ENCODE data around the gene DNM3. TPM values are rescaled to one million over a fixed set of nuclear protein-coding genes. Genes with fewer than 3 reads are reported as not detected.

DNM3 gene
- total RNA-seq, 4 donors from 2014 or later = 2.7 to 3.3 TPM; not detected in 2

GRCh38 chr1:172277989-172278388 is 436.7 kb downstream of the DNM3 start:
- no peak for DNase-seq
- Histone ChIP-seq H3K36me3 (no peaks in the 10 kb centered on the region), H3K27ac (peak overlapping the region in 1 of 4 donors; percentile 7), H3K4me3 (no peak overlapping the region), H3K9me3 (no peaks in the 10 kb centered on the region), H3K4me1 (peaks cover 0 to 5% (median 0%) of the 10 kb centered on the region in 4 donors), H3K27me3 (no peaks in the 10 kb centered on the region)
- intact Hi-C loops (cut with DNase I; ENCODE audit: low total_unique reads) (no loop called here), in situ Hi-C loops (cut with MboI; ENCODE audit: low pct_ligation_motif_present in 1 of 4, low pct_unique_long_range_greater_than_20kb in 1 of 4, low sequenced_read_pairs in 3 of 4) (no loop called here)
- TF ChIP-seq CTCF (IDR thresholded peaks at IDR 0.05) (no peak), POLR2AphosphoS5 (IDR thresholded peaks at IDR 0.05) (no peak)
- 95 to 100% methylated on average over 1 of the region's 1 CpG for WGBS, 2 donors (ENCODE audit: low coverage in 1 of 2)

- no peak for DNase-seq
Measured at GRCh38 chr1:172278478-172278877, 437.2 kb downstream of the DNM3 start.

GRCh38 chr1:172279939-172280636 is 438.8 kb downstream of the DNM3 start:
- no peak for DNase-seq
- TF ChIP-seq CTCF (IDR thresholded peaks at IDR 0.05) (no peak), POLR2AphosphoS5 (IDR thresholded peaks at IDR 0.05) (no peak), POLR2A (IDR thresholded peaks at IDR 0.05) (no peak), EP300 (IDR thresholded peaks at IDR 0.05; ENCODE audit: low read depth) (no peak)
- Histone ChIP-seq H3K9me3 (no peaks in the 10 kb centered on the region), H3K4me3 (no peak overlapping the region), H3K27me3 (no peaks in the 10 kb centered on the region), H3K27ac (no peak overlapping the region), H3K36me3 (no peaks in the 10 kb centered on the region), H3K4me1 (peaks cover 0 to 5% (median 0%) of the 10 kb centered on the region in 4 donors)
- intact Hi-C loops (cut with DNase I; ENCODE audit: low total_unique reads) = no loop called here
- in situ Hi-C loops (cut with MboI; ENCODE audit: low pct_ligation_motif_present in 1 of 4, low pct_unique_long_range_greater_than_20kb in 1 of 4, low sequenced_read_pairs in 3 of 4) = no loop called here
- WGBS, 2 donors (ENCODE audit: low coverage in 1 of 2) = 82 to 85% methylated on average over 3 to 4 of the region's 4 CpGs

More at GRCh38 chr1:172278478-172278877, 437.2 kb downstream of the DNM3 start:
- Histone ChIP-seq H3K36me3 (no peaks in the 10 kb centered on the region), H3K9me3 (no peaks in the 10 kb centered on the region), H3K4me1 (peaks cover 0 to 5% (median 0%) of the 10 kb centered on the region in 4 donors), H3K4me3 (no peak overlapping the region), H3K27me3 (no peaks in the 10 kb centered on the region), H3K27ac (peak overlapping the region in 1 of 4 donors; percentile 7)
- TF ChIP-seq POLR2A (IDR thresholded peaks at IDR 0.05) = no peak
- TF ChIP-seq EP300 (IDR thresholded peaks at IDR 0.05; ENCODE audit: low read depth) = no peak
- no peak for TF ChIP-seq POLR2AphosphoS5 (IDR thresholded peaks at IDR 0.05)
- no peak for TF ChIP-seq CTCF (IDR thresholded peaks at IDR 0.05)
- WGBS, 2 donors (ENCODE audit: low coverage in 1 of 2) = 50% methylated on average over 1 of the region's 1 CpG; no CpG with 5 or more reads in 1 of the 2 donors
- in situ Hi-C loops (cut with MboI; ENCODE audit: low pct_ligation_motif_present in 1 of 4, low pct_unique_long_range_greater_than_20kb in 1 of 4, low sequenced_read_pairs in 3 of 4) = no loop called here
- intact Hi-C loops (cut with DNase I; ENCODE audit: low total_unique reads) = no loop called here

- no peak for DNase-seq
- no peak overlapping the region for H3K4me3 ChIP-seq
- no peak overlapping the region for H3K27ac ChIP-seq
- intact Hi-C loops (cut with DNase I; ENCODE audit: low total_unique reads) (no loop called here), in situ Hi-C loops (cut with MboI; ENCODE audit: low pct_ligation_motif_present in 1 of 4, low pct_unique_long_range_greater_than_20kb in 1 of 4, low sequenced_read_pairs in 3 of 4) (no loop called here)
- TF ChIP-seq CTCF (IDR thresholded peaks at IDR 0.05) (no peak), POLR2AphosphoS5 (IDR thresholded peaks at IDR 0.05) (no peak), EP300 (IDR thresholded peaks at IDR 0.05; ENCODE audit: low read depth) (no peak), POLR2A (IDR thresholded peaks at IDR 0.05) (no peak)
- H3K36me3 ChIP-seq = no peaks in the 10 kb centered on the region
- 80 to 91% methylated on average over 2 of the region's 2 CpGs for WGBS, 2 donors (ENCODE audit: low coverage in 1 of 2)
- peaks cover 0 to 4% (median 0%) of the 10 kb centered on the region in 4 donors for H3K4me1 ChIP-seq
- H3K27me3 ChIP-seq = no peaks in the 10 kb centered on the region
- no peaks in the 10 kb centered on the region for H3K9me3 ChIP-seq
Measured at GRCh38 chr1:172283766-172284165, 442.5 kb downstream of the DNM3 start.
